ENCODE measurements around the gene NCR3LG1. TPM values are rescaled to one million over a fixed set of nuclear protein-coding genes. Genes with fewer than 3 reads are reported as not detected.

Gene NCR3LG1, protein sequence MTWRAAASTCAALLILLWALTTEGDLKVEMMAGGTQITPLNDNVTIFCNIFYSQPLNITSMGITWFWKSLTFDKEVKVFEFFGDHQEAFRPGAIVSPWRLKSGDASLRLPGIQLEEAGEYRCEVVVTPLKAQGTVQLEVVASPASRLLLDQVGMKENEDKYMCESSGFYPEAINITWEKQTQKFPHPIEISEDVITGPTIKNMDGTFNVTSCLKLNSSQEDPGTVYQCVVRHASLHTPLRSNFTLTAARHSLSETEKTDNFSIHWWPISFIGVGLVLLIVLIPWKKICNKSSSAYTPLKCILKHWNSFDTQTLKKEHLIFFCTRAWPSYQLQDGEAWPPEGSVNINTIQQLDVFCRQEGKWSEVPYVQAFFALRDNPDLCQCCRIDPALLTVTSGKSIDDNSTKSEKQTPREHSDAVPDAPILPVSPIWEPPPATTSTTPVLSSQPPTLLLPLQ
- total RNA-seq: 7.7 and 9.3 TPM in 2 replicates

DNA sequence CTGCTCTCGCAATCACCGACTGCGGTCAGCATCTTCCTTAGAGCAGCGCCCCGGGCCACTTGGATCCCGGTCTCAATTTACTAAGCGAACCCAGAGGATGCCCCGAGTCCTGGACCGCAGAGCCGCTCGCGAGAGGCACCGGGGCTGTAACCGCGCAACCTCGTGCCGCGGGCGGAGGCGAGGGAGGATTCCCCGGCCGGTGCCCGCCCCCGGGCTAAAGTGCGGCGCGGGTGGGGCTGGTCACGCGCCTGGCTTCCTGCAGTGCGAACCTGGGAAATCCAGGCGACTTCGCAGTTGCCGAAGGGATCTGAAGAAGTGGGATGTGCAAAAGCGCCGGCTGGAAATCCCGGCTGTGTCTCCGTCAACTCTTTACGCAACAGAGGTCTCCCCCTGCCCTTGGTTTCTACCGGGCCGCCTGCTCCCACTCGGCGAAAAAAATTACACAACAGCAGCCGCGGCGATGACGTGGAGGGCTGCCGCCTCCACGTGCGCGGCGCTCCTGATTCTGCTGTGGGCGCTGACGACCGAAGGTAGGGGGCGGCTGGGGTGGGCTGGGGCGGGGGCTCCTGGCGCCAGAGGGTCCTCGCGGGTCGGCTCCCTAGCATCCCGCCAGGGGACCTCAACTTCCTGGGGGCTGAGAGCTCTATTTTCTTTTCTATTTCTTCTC is at the start of gene NCR3LG1:
TSS of gene NCR3LG1 (plus strand) at position 291 of the 667 bp plus-strand sequence. CDS start at position 461, 170 bp downstream.

DNA sequence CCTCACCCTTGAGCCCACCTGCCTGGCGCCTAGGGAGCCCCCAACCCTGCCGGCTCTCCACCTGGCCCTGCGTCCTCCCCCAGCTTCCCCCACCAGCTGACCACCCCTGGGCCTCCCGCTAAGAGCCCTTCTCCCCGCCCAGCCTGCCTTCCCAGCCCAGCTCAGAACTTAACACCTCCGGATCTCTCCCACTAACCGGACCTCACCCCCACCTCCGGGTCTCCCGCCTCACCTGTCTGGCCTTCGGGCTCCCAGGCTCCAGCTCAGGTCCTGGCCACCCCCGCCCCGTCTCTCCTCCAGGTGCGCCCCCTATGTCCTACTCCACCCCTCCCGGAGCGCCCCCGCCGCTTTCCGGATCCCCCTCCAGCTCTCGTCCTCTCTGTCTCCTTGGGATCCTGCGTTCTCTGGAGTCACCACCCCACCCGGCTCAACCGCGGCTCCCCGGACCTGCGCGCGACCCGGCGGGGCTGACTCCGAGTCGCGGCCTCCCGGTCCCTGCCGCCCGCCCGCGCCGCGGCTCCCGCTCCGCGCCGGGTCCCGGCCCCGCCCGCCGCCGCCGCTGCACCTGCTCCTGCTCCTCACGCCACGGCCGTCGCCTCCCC is 37.1 kb downstream of the NCR3LG1 start, which contains the start of gene KCNJ11:
TSS of gene KCNJ11 (minus strand) at position 51 of the 602 bp plus-strand sequence. CDS start 568 bp downstream, outside the sequence.

Other genes with a start within 250 kb of the NCR3LG1 start
- 53.1 and 56.5 TPM in 2 replicates for gene PIK3C2A, start 143.8 kb upstream of the NCR3LG1 start, total RNA-seq
- 33.1 and 93.5 TPM in 2 replicates for gene NUCB2, start 75.1 kb upstream of the NCR3LG1 start, total RNA-seq
- not detected in 2 replicates for gene KCNJ11, start 36.9 kb downstream of the NCR3LG1 start, total RNA-seq
- gene ABCC8, start 125.0 kb downstream of the NCR3LG1 start, total RNA-seq: not detected in 2 replicates
- not detected in 2 replicates for gene USH1C, start 192.6 kb downstream of the NCR3LG1 start, total RNA-seq
- gene OTOG, start 195.5 kb downstream of the NCR3LG1 start, total RNA-seq: not detected in 2 replicates